ENCODE results near the gene GRPEL1.

DNA sequence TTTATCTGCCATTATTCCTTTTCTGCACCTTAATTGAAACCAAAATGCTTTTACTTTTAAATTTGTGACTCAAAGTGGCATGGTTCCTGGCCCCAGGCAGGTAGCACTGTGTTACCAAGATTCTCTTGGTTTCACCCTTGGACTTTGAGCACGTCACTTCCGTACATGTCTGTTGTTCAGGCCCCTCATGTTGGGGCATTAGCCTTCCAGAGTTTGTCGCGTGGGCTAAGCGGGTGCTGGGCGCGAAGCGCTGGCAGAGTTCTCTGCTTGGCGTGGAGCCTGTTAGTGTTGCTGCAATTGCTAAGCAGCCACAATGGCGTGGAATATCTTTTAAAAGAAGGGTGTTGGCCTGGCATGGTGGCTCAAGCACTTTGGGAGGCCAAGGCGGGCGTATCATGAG is 38.7 kb downstream of the GRPEL1 start:
- no peak for TF ChIP-seq MAFK (IDR thresholded peaks at IDR 0.05; ENCODE audit: low read depth, low read length)
- TF ChIP-seq, protein P1, sequence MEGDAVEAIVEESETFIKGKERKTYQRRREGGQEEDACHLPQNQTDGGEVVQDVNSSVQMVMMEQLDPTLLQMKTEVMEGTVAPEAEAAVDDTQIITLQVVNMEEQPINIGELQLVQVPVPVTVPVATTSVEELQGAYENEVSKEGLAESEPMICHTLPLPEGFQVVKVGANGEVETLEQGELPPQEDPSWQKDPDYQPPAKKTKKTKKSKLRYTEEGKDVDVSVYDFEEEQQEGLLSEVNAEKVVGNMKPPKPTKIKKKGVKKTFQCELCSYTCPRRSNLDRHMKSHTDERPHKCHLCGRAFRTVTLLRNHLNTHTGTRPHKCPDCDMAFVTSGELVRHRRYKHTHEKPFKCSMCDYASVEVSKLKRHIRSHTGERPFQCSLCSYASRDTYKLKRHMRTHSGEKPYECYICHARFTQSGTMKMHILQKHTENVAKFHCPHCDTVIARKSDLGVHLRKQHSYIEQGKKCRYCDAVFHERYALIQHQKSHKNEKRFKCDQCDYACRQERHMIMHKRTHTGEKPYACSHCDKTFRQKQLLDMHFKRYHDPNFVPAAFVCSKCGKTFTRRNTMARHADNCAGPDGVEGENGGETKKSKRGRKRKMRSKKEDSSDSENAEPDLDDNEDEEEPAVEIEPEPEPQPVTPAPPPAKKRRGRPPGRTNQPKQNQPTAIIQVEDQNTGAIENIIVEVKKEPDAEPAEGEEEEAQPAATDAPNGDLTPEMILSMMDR (conservative IDR thresholded peaks at IDR 0.05; ENCODE audit: low read depth, low read length), result no peak
- no peak for TF ChIP-seq POLR2A (IDR thresholded peaks at IDR 0.05; ENCODE audit: low read depth, low read length)
- no peak for TF ChIP-seq RCOR1 (IDR thresholded peaks at IDR 0.05; ENCODE audit: insufficient replicate concordance, low read length)
- TF ChIP-seq MAZ (IDR thresholded peaks at IDR 0.05; ENCODE audit: borderline replicate concordance, low read depth, low read length), result no peak
- TF ChIP-seq MXI1 (IDR thresholded peaks at IDR 0.05; ENCODE audit: borderline replicate concordance, low read depth, low read length), result no peak
- TF ChIP-seq RAD21 (IDR thresholded peaks at IDR 0.05; ENCODE audit: low read length), result no peak
- no peak for TF ChIP-seq SMC3 (IDR thresholded peaks at IDR 0.05; ENCODE audit: low read depth, low read length)
- TF ChIP-seq CEBPB (IDR thresholded peaks at IDR 0.05; ENCODE audit: low read depth, low read length), result no peak

All from IMR-90 (cell line).